Mesodermal cell (in vitro differentiated cells): ENCODE results near the gene CREBBP.

Experiments
- H3K27ac ChIP-seq: 2 replicates; pipeline ENCODE4 v1.7.0; 2013; ENCODE audit warnings: mild to moderate bottlenecking, low read depth, low read length, moderate library complexity; ENCODE audit not compliant: severe bottlenecking
- H3K36me3 ChIP-seq: 2 replicates; pipeline ENCODE4 v1.7.1; 2013; ENCODE audit warnings: mild to moderate bottlenecking, low read length, moderate library complexity; ENCODE audit not compliant: control insufficient read depth, insufficient read depth
- H3K4me1 ChIP-seq: one replicate; pipeline ENCODE4 v1.7.1; 2013; ENCODE audit warnings: mild to moderate bottlenecking, low read length; ENCODE audit not compliant: insufficient read depth, control insufficient read depth, poor library complexity, severe bottlenecking
- H3K4me3 ChIP-seq: 2 replicates; pipeline ENCODE4 v1.7.0; 2013; ENCODE audit warnings: low read length, control low read depth, mild to moderate bottlenecking; ENCODE audit not compliant: insufficient read depth, poor library complexity, severe bottlenecking; ENCODE audit errors: extremely low read depth
- H3K9me3 ChIP-seq: 2 replicates; pipeline ENCODE4 v1.7.1; 2013; ENCODE audit warnings: mild to moderate bottlenecking, low read length, moderate library complexity; ENCODE audit not compliant: control insufficient read depth
- WGBS, 2 experiments: methylation state at CpG; one replicate each; pipeline ENCODE4 v1.1.5; 2013; ENCODE audit warnings: missing lambda C conversion rate in 2 of 2; ENCODE audit not compliant: insufficient coverage in 2 of 2; 5-methylcytosine and 5-hydroxymethylcytosine counted together

The CREBBP gene

GRCh38 chr16:3837851-3838586, 42.5 kb downstream of the CREBBP start:
- H3K9me3 ChIP-seq = peaks cover 3% of the 10 kb centered on the region
- 100% methylated on average over 1 of the region's 5 CpGs; no CpG with 5 or more reads in 1 of the 2 experiments for WGBS, 2 experiments
- H3K27ac ChIP-seq = no peak overlapping the region
- H3K4me1 ChIP-seq = no peaks in the 10 kb centered on the region
- H3K36me3 ChIP-seq = peaks cover 33% of the 10 kb centered on the region
- H3K4me3 ChIP-seq = no peak overlapping the region

- Histone ChIP-seq H3K4me3 (no peak overlapping the region), H3K27ac (no peak overlapping the region), H3K36me3 (peaks cover 38% of the 10 kb centered on the region), H3K9me3 (peaks cover 11% of the 10 kb centered on the region), H3K4me1 (no peaks in the 10 kb centered on the region)
- WGBS, 2 experiments = 100% methylated on average over 2 to 3 of the region's 4 CpGs
Measured at GRCh38 chr16:3836641-3837040, 43.9 kb downstream of the CREBBP start.

- no peak overlapping the region for H3K4me3 ChIP-seq
- H3K4me1 ChIP-seq = peaks cover 4% of the 10 kb centered on the region
- WGBS, 2 experiments = no CpG with 5 or more reads among the region's 7 CpGs
- peaks cover 34% of the 10 kb centered on the region for H3K36me3 ChIP-seq
- peaks cover 11% of the 10 kb centered on the region for H3K9me3 ChIP-seq
- no peak overlapping the region for H3K27ac ChIP-seq
Measured at GRCh38 chr16:3835089-3835602, 45.4 kb downstream of the CREBBP start.

GRCh38 chr16:3832668-3833067, 47.8 kb downstream of the CREBBP start:
- H3K9me3 ChIP-seq = peaks cover 11% of the 10 kb centered on the region
- peaks cover 37% of the 10 kb centered on the region for H3K36me3 ChIP-seq

GRCh38 chr16:3830625-3831254, 49.8 kb downstream of the CREBBP start:
- Histone ChIP-seq H3K27ac (no peak overlapping the region), H3K36me3 (peaks cover 22% of the 10 kb centered on the region), H3K9me3 (peaks cover 11% of the 10 kb centered on the region), H3K4me3 (no peak overlapping the region), H3K4me1 (peaks cover 11% of the 10 kb centered on the region)
- 83 to 97% methylated on average over 5 to 9 of the region's 9 CpGs for WGBS, 2 experiments

More at GRCh38 chr16:3832668-3833067, 47.8 kb downstream of the CREBBP start:
- WGBS, 2 experiments = 100% methylated on average over 1 of the region's 4 CpGs; no CpG with 5 or more reads in 1 of the 2 experiments
- H3K27ac ChIP-seq = no peak overlapping the region
- peaks cover 11% of the 10 kb centered on the region for H3K4me1 ChIP-seq
- H3K4me3 ChIP-seq = no peak overlapping the region

GRCh38 chr16:3829631-3830536, 50.6 kb downstream of the CREBBP start:
- Histone ChIP-seq H3K4me3 (no peak overlapping the region), H3K9me3 (peaks cover 11% of the 10 kb centered on the region), H3K27ac (peak overlapping the region; percentile 34), H3K36me3 (peaks cover 18% of the 10 kb centered on the region), H3K4me1 (peaks cover 11% of the 10 kb centered on the region)
- 80% methylated on average over 5 of the region's 6 CpGs; no CpG with 5 or more reads in 1 of the 2 experiments for WGBS, 2 experiments

GRCh38 chr16:3825940-3826339, 54.6 kb downstream of the CREBBP start:
- Histone ChIP-seq H3K4me3 (no peak overlapping the region), H3K36me3 (peaks cover 15% of the 10 kb centered on the region), H3K9me3 (no peaks in the 10 kb centered on the region), H3K4me1 (peaks cover 31% of the 10 kb centered on the region), H3K27ac (no peak overlapping the region)
- WGBS, 2 experiments = 80 to 100% methylated on average over 1 of the region's 4 CpGs

- Histone ChIP-seq H3K36me3 (peaks cover 15% of the 10 kb centered on the region), H3K4me1 (peaks cover 26% of the 10 kb centered on the region), H3K27ac (no peak overlapping the region), H3K9me3 (no peaks in the 10 kb centered on the region), H3K4me3 (no peak overlapping the region)
- whole genome bisulfite sequencing, 2 experiments = no CpG with 5 or more reads among the region's 1 CpG
Measured at GRCh38 chr16:3825103-3825502, 55.4 kb downstream of the CREBBP start.

GRCh38 chr16:3824121-3824795, 56.3 kb downstream of the CREBBP start:
- 89 to 91% methylated on average over 12 to 16 of the region's 17 CpGs for WGBS, 2 experiments
- no peak overlapping the region for H3K27ac ChIP-seq
- peaks cover 15% of the 10 kb centered on the region for H3K36me3 ChIP-seq
- no peaks in the 10 kb centered on the region for H3K9me3 ChIP-seq
- peaks cover 21% of the 10 kb centered on the region for H3K4me1 ChIP-seq
- H3K4me3 ChIP-seq = no peak overlapping the region

- no peak overlapping the region for H3K27ac ChIP-seq
- H3K4me3 ChIP-seq = no peak overlapping the region
- H3K36me3 ChIP-seq = peaks cover 11% of the 10 kb centered on the region
- peaks cover 20% of the 10 kb centered on the region for H3K4me1 ChIP-seq
- H3K9me3 ChIP-seq = no peaks in the 10 kb centered on the region
- 82 to 84% methylated on average over 5 of the region's 5 CpGs for WGBS, 2 experiments
Measured at GRCh38 chr16:3823427-3823826, 57.1 kb downstream of the CREBBP start.
